Measurements from ENCODE around the gene NAA25. TPM values are rescaled to one million over a fixed set of nuclear protein-coding genes. Genes with fewer than 3 reads are reported as not detected.
"Not testable (repeated sequence)": the region's sequence is repeated elsewhere in the genome, so short reads cannot be mapped to it uniquely, and the experiment has no call there.

Gene NAA25
- total and polyA plus RNA-seq, 3 donors from 2014 or later = 15.2 to 31.8 (median 28.2) TPM

DNA sequence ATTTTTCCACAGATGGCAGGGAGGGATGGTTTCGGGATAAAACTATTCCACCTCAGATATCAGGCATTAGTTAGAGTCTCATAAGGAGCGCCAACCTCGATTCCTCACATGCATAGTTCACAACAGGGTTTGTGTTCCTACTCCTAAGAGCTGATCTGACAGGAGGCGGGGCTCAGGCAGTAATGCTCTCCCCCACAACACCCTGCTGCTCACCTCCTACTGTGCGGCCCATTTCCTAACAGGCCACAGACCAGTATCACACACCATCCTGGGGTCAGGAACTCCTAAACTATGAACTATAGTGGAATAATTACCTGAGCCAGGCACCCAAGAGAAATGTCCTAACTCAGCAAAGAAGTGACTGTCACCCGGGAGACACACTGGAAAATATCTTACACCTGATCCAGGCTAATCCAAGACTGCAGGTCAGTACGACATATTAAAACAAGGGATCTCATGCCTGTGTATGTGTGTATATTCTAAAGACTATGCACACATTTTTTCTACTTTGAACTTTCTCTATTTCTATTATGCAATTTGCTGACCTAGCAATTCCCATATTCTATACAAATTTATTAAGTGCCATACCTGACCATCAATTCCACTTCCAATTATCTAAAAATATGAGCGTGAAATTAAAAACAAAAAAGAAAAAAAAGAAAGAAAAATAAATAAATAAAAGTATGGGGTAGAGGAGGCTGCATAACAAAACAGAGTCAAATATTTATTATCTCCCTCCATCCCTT lies 4.7 kb downstream of the NAA25 start:
- peaks cover 13% of the 10 kb centered on the region for H3K4me1 ChIP-seq
- no peak overlapping the region for H3K4me3 ChIP-seq
- TF ChIP-seq, protein P1, sequence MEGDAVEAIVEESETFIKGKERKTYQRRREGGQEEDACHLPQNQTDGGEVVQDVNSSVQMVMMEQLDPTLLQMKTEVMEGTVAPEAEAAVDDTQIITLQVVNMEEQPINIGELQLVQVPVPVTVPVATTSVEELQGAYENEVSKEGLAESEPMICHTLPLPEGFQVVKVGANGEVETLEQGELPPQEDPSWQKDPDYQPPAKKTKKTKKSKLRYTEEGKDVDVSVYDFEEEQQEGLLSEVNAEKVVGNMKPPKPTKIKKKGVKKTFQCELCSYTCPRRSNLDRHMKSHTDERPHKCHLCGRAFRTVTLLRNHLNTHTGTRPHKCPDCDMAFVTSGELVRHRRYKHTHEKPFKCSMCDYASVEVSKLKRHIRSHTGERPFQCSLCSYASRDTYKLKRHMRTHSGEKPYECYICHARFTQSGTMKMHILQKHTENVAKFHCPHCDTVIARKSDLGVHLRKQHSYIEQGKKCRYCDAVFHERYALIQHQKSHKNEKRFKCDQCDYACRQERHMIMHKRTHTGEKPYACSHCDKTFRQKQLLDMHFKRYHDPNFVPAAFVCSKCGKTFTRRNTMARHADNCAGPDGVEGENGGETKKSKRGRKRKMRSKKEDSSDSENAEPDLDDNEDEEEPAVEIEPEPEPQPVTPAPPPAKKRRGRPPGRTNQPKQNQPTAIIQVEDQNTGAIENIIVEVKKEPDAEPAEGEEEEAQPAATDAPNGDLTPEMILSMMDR (IDR thresholded peaks at IDR 0.05) = no peak
- no peak for TF ChIP-seq POLR2A (IDR thresholded peaks at IDR 0.05)
- H3K27ac ChIP-seq = no peak overlapping the region
- no peaks in the 10 kb centered on the region for H3K36me3 ChIP-seq (ENCODE audit: low read depth, missing control alignments)
- H3K27me3 ChIP-seq = no peaks in the 10 kb centered on the region
- no peaks in the 10 kb centered on the region for H3K9me3 ChIP-seq
- no peak for DNase-seq
- WGBS, 2 donors = 74 to 79% methylated on average over 8 of the region's 8 CpGs
- intact Hi-C loops (cut with DNase I; ENCODE audit: low total_unique reads) = no loop called here

DNA sequence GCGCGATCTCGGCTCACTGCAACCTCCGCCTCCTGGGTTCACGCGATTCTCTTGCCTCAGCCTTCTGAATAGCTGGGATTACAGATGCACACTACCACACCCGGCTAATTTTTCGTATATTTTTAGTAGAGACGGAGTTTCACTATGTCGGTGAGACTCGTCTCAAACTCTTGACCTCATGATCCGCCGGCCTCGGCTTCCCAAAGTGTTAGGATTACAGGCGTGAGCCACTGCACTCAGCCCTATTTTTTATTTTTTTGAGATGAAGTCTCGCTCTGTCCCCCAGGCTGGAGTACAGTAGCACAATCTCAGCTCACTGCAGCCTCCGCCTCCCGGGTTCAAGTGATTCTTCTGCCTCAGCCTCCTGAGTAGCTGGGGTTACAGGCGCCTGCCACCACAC lies 5.8 kb downstream of the NAA25 start:
- DNase-seq; intact Hi-C loops (cut with DNase I; ENCODE audit: low total_unique reads); H3K4me3 ChIP-seq; H3K36me3 ChIP-seq (ENCODE audit: low read depth, missing control alignments); H3K27me3 ChIP-seq; H3K27ac ChIP-seq; H3K9me3 ChIP-seq: not testable (repeated sequence)
- WGBS, 2 donors = 92 to 95% methylated on average over 19 of the region's 19 CpGs
- peaks cover 13% of the 10 kb centered on the region for H3K4me1 ChIP-seq

DNA sequence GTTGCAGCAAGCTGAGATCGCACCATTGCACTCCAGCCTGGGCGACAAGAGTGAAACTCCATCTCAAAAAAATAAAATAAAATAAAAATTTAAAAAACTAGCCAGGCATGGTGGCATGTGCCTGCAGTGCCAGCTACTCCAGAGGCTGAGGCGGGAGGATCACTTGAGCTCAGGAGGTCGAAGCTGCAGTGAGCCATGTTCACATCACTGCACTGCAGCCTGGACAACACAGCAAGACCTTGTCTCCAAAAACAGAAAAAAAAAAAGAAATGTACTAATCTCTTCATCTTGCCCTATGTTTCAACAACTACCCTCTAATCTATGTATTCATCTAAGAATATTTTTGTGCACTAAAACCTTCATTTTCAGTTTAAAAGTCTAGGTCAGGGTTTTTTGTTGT lies 6.5 kb downstream of the NAA25 start:
- no peak for TF ChIP-seq POLR2A (IDR thresholded peaks at IDR 0.05)
- TF ChIP-seq, protein P1 (IDR thresholded peaks at IDR 0.05) = no peak
- intact Hi-C loops (cut with DNase I; ENCODE audit: low total_unique reads) = no loop called here
- H3K36me3 ChIP-seq (ENCODE audit: low read depth, missing control alignments) = no peaks in the 10 kb centered on the region
- H3K4me1 ChIP-seq = peaks cover 13% of the 10 kb centered on the region
- 91 to 95% methylated on average over 4 of the region's 4 CpGs for WGBS, 2 donors
- no peaks in the 10 kb centered on the region for H3K9me3 ChIP-seq
- no peaks in the 10 kb centered on the region for H3K27me3 ChIP-seq
- H3K27ac ChIP-seq = no peak overlapping the region
- no peak for DNase-seq
- H3K4me3 ChIP-seq = no peak overlapping the region

DNA sequence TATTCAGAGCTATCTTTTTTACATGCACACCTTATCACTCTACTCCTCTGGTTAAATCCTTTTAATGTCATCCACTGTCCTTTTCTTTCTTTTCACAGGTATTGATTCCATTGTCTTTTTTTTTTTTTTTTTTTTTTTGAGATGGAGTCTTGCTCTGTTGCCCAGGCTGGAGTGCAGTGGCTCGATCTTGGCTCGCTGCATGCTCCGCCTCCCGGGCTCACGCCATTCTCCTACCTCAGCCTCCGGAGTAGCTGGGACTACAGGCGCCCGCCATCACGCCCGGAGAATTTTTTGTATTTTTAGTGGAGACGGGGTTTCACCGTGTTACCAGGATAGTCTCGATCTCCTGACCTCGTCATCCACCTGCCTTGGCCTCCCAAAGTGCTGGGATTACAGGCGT lies 8.1 kb downstream of the NAA25 start:
- H3K36me3 ChIP-seq (ENCODE audit: low read depth, missing control alignments); H3K9me3 ChIP-seq; H3K4me3 ChIP-seq; H3K4me1 ChIP-seq; DNase-seq; intact Hi-C loops (cut with DNase I; ENCODE audit: low total_unique reads); H3K27ac ChIP-seq; H3K27me3 ChIP-seq: not testable (repeated sequence)
- WGBS, 2 donors = 95 to 98% methylated on average over 15 of the region's 15 CpGs

DNA sequence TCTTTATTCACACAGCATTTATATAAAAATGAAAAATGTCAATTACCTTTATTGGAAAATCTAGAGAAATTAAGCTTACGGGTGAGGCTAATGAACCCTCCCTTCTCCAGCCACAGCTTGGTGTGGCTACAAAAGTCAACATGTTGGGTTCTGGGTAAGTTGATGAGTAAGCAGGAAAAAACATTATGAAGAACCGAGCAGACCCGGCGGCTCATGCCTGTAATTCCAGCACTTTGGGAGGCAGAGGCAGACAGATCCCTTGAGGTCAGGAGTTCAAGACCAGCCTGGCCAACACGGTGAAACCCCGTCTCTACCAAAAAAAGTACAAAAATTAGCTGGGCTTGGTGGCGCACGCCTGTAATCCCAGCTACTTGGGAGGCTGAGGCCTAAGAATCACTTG lies 10.9 kb downstream of the NAA25 start:
- Histone ChIP-seq H3K9me3 (no peaks in the 10 kb centered on the region), H3K27me3 (no peaks in the 10 kb centered on the region), H3K36me3 (ENCODE audit: low read depth, missing control alignments) (no peaks in the 10 kb centered on the region), H3K4me3 (no peak overlapping the region), H3K27ac (no peak overlapping the region), H3K4me1 (peaks cover 8% of the 10 kb centered on the region)
- 92 to 95% methylated on average over 8 of the region's 8 CpGs for WGBS, 2 donors
- TF ChIP-seq POLR2A (IDR thresholded peaks at IDR 0.05) = no peak
- TF ChIP-seq, protein P1 (IDR thresholded peaks at IDR 0.05) = no peak
- intact Hi-C loops (cut with DNase I; ENCODE audit: low total_unique reads) = no loop called here
- DNase-seq = no peak

DNA sequence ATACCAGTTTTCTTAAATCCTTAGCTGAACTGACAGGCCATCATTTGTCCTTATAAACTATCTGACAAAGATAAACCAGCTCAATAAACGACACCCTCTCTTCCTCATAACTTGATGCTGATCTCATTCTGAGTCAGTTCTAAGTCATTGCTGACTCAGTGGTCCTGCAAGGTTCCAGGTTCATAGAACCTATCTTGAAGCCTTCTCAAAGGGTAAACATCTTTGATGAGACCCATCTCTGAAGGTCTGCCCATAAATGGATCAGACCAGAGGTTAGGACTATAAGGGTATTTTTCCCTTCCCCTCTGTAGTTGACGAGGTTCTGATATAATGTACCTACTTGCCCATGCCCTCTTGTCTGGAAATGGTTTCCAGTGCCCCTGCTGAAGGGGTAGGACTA lies 11.9 kb downstream of the NAA25 start:
- DNase-seq = no peak
- no peaks in the 10 kb centered on the region for H3K9me3 ChIP-seq
- 68 to 75% methylated on average over 2 of the region's 2 CpGs for WGBS, 2 donors
- H3K27me3 ChIP-seq = no peaks in the 10 kb centered on the region
- no peak overlapping the region for H3K27ac ChIP-seq
- H3K36me3 ChIP-seq (ENCODE audit: low read depth, missing control alignments) = no peaks in the 10 kb centered on the region
- peaks cover 8% of the 10 kb centered on the region for H3K4me1 ChIP-seq
- TF ChIP-seq POLR2A (IDR thresholded peaks at IDR 0.05) = no peak
- TF ChIP-seq, protein P1 (IDR thresholded peaks at IDR 0.05) = no peak
- intact Hi-C loops (cut with DNase I; ENCODE audit: low total_unique reads) = no loop called here
- H3K4me3 ChIP-seq = no peak overlapping the region
